ENCODE results near the gene LRRC52.

The LRRC52 gene

GRCh38 chr1:165543532-165544438, at the start of gene LRRC52:
TSS of gene LRRC52 (plus strand) at chr1:165544000. CDS start at chr1:165544297, 297 bp downstream.
- DNase-seq (ENCODE audit: low spot score): no peak

- no peak for DNase-seq (ENCODE audit: low spot score)
Measured at GRCh38 chr1:165494949-165495857, 48.6 kb upstream of the LRRC52 start.

GRCh38 chr1:165495858-165496205, 48.0 kb upstream of the LRRC52 start:
- no peak for DNase-seq (ENCODE audit: low spot score)

GRCh38 chr1:165496501-165496900, 47.3 kb upstream of the LRRC52 start:
- DNase-seq (ENCODE audit: low spot score): no peak

GRCh38 chr1:165497069-165498013, 46.5 kb upstream of the LRRC52 start:
- DNase-seq (ENCODE audit: low spot score): no peak

- DNase-seq (ENCODE audit: low spot score): no peak
Measured at GRCh38 chr1:165501330-165501969, 42.4 kb upstream of the LRRC52 start.

- DNase-seq (ENCODE audit: low spot score): no peak
Measured at GRCh38 chr1:165501970-165502348, 41.8 kb upstream of the LRRC52 start.

GRCh38 chr1:165507570-165507969, 36.2 kb upstream of the LRRC52 start:
- DNase-seq (ENCODE audit: low spot score): no peak

GRCh38 chr1:165508291-165508690, 35.5 kb upstream of the LRRC52 start:
- no peak for DNase-seq (ENCODE audit: low spot score)

GRCh38 chr1:165512816-165513215, 31.0 kb upstream of the LRRC52 start:
- DNase-seq (ENCODE audit: low spot score): no peak

GRCh38 chr1:165516469-165516868, 27.3 kb upstream of the LRRC52 start:
- DNase-seq (ENCODE audit: low spot score): no peak

- DNase-seq (ENCODE audit: low spot score): no peak
Measured at GRCh38 chr1:165520646-165521045, 23.2 kb upstream of the LRRC52 start.

GRCh38 chr1:165524639-165525285, 19.0 kb upstream of the LRRC52 start:
- DNase-seq (ENCODE audit: low spot score): no peak

GRCh38 chr1:165525708-165526107, 18.1 kb upstream of the LRRC52 start:
- no peak for DNase-seq (ENCODE audit: low spot score)

GRCh38 chr1:165527251-165528007, 16.4 kb upstream of the LRRC52 start:
- DNase-seq (ENCODE audit: low spot score): no peak

GRCh38 chr1:165531021-165531420, 12.8 kb upstream of the LRRC52 start:
- DNase-seq (ENCODE audit: low spot score): no peak

GRCh38 chr1:165532053-165532452, 11.7 kb upstream of the LRRC52 start:
- DNase-seq (ENCODE audit: low spot score): no peak

- no peak for DNase-seq (ENCODE audit: low spot score)
Measured at GRCh38 chr1:165533254-165533653, 10.5 kb upstream of the LRRC52 start.

- no peak for DNase-seq (ENCODE audit: low spot score)
Measured at GRCh38 chr1:165536016-165536415, 7.8 kb upstream of the LRRC52 start.

All from hepatic stellate cell (primary cell).